Neural cell (in vitro differentiated cells): ENCODE results near the gene LRIG1. TPM values are rescaled to one million over a fixed set of nuclear protein-coding genes. Genes with fewer than 3 reads are reported as not detected.

ENCODE experiments used
- H2AFZ ChIP-seq: fragments of 200-600, 300-800 bp; sonication (generic), shearing (Covaris generic); 2 replicates; pipeline ENCODE4 v1.6.0; 2014; ENCODE audit warnings: low read depth, mild to moderate bottlenecking, antibody characterized with exemption, low read length, moderate library complexity
- H3F3A ChIP-seq: fragments of 200-600 bp; shearing (Covaris generic); 2 replicates; pipeline ENCODE4 v1.6.1; 2016; ENCODE audit warnings: mild to moderate bottlenecking, moderate library complexity, mixed read lengths, antibody characterized with exemption, low read length; ENCODE audit not compliant: insufficient read depth, poor library complexity, severe bottlenecking
- H3K27ac ChIP-seq: fragments of 200-600, 300-800 bp; sonication (generic), shearing (Covaris generic); 2 replicates; pipeline ENCODE4 v1.5.1; 2014; ENCODE audit warnings: mild to moderate bottlenecking, low read length, moderate library complexity
- H3K27me3 ChIP-seq: fragments of 300-800, 200-600 bp; sonication (generic), shearing (Covaris generic); 2 replicates; pipeline ENCODE4 v1.6.0; 2014; ENCODE audit warnings: mild to moderate bottlenecking, low read depth, low read length, moderate library complexity; ENCODE audit not compliant: insufficient read depth
- H3K36me3 ChIP-seq: fragments of 300-800, 200-600 bp; sonication (generic), shearing (Covaris generic); 2 replicates; pipeline ENCODE4 v1.5.1; 2014; ENCODE audit warnings: mild to moderate bottlenecking, antibody characterized with exemption, low read length, moderate library complexity; ENCODE audit not compliant: insufficient read depth
- H3K4me2 ChIP-seq: fragments of 300-800, 200-600 bp; sonication (generic), shearing (Covaris generic); 2 replicates; pipeline ENCODE4 v1.6.0; 2014; ENCODE audit warnings: mild to moderate bottlenecking, low read length
- H3K4me3 ChIP-seq: fragments of 300-800, 200-600 bp; sonication (generic), shearing (Covaris generic); 2 replicates; pipeline ENCODE4 v1.5.1; 2014; ENCODE audit warnings: mild to moderate bottlenecking, low read length, moderate library complexity
- H3K79me2 ChIP-seq: fragments of 200-600 bp; shearing (Covaris generic); replicated peaks from 2 replicates; pipeline ENCODE4 v1.6.0; 2014; ENCODE audit warnings: mild to moderate bottlenecking, low read length, moderate library complexity; ENCODE audit not compliant: insufficient read depth
- H3K9ac ChIP-seq: fragments of 300-800, 200-600 bp; sonication (generic), shearing (Covaris generic); 2 replicates; pipeline ENCODE4 v1.6.1; 2016; ENCODE audit warnings: mild to moderate bottlenecking, low read length, mixed read lengths
- H3K9me2 ChIP-seq: fragments of 200-600 bp; shearing (Covaris generic); 2 replicates; pipeline ENCODE4 v1.6.1; 2016; ENCODE audit warnings: mild to moderate bottlenecking, low read length, mixed read lengths; ENCODE audit not compliant: insufficient read depth
- H3K9me3 ChIP-seq: fragments of 200-600, 300-800 bp; sonication (generic), shearing (Covaris generic); 2 replicates; pipeline ENCODE4 v1.6.1; 2016; ENCODE audit warnings: mild to moderate bottlenecking, mixed run types, low read length, moderate library complexity, mixed read lengths
- H4K20me1 ChIP-seq: fragments of 200-600 bp; shearing (Covaris generic); 2 replicates; pipeline ENCODE4 v1.6.1; 2016; ENCODE audit warnings: mild to moderate bottlenecking, mixed run types; ENCODE audit not compliant: insufficient read depth
- CTCF ChIP-seq: fragments of 450-650 bp; IDR thresholded peaks from 2 replicates; pipeline ENCODE4 v1.5.1; 2014; ENCODE audit warnings: antibody characterized with exemption, mild to moderate bottlenecking, moderate library complexity; ENCODE audit not compliant: poor library complexity, severe bottlenecking
- EP300 ChIP-seq: fragments of 450-650 bp; conservative IDR thresholded peaks from 2 replicates; pipeline ENCODE4 v1.6.1; 2014; ENCODE audit warnings: antibody characterized with exemption, mild to moderate bottlenecking, moderate library complexity; ENCODE audit not compliant: poor library complexity, severe bottlenecking
- EZH2 ChIP-seq: fragments of 200-600, 300-800 bp; shearing (Covaris generic), sonication (generic); IDR thresholded peaks from 2 replicates; pipeline ENCODE4 v1.6.1; 2014; ENCODE audit warnings: antibody characterized with exemption, low read length, borderline replicate concordance, mild to moderate bottlenecking; ENCODE audit not compliant: insufficient read depth, poor library complexity, severe bottlenecking
- MXI1 ChIP-seq: fragments of 450-650 bp; conservative IDR thresholded peaks from 2 replicates; pipeline ENCODE4 v1.6.1; 2014; ENCODE audit warnings: antibody characterized with exemption, mild to moderate bottlenecking; ENCODE audit not compliant: poor library complexity, severe bottlenecking
- POLR2AphosphoS5 ChIP-seq: IDR thresholded peaks from 2 replicates; pipeline ENCODE4 v1.6.1; 2012
- RAD21 ChIP-seq: fragments of 450-650 bp; conservative IDR thresholded peaks from 2 replicates; pipeline ENCODE4 v1.6.1; 2014; ENCODE audit warnings: antibody characterized with exemption, mild to moderate bottlenecking, moderate library complexity
- REST ChIP-seq: IDR thresholded peaks from 2 replicates; pipeline ENCODE4 v1.6.1; 2012; ENCODE audit warnings: borderline replicate concordance
- SMC3 ChIP-seq: fragments of 450-650 bp; conservative IDR thresholded peaks from 2 replicates; pipeline ENCODE4 v1.6.1; 2014; ENCODE audit warnings: antibody characterized with exemption, mild to moderate bottlenecking, moderate library complexity; ENCODE audit not compliant: poor library complexity
- TAF1 ChIP-seq: IDR thresholded peaks from 2 replicates; pipeline ENCODE4 v1.6.1; 2012; ENCODE audit warnings: low read depth
- polyA plus RNA-seq: library from polyadenylated mRNA; depleted of rRNA; stranded (reverse); fragments of >200 nt; gene quantifications from 2 replicates; pipeline ENCODE4 v1.2.3, GENCODE V29; 2014

Gene LRIG1
- polyA plus RNA-seq, 1 donor from 2014 or later, result 7.1 TPM

DNA sequence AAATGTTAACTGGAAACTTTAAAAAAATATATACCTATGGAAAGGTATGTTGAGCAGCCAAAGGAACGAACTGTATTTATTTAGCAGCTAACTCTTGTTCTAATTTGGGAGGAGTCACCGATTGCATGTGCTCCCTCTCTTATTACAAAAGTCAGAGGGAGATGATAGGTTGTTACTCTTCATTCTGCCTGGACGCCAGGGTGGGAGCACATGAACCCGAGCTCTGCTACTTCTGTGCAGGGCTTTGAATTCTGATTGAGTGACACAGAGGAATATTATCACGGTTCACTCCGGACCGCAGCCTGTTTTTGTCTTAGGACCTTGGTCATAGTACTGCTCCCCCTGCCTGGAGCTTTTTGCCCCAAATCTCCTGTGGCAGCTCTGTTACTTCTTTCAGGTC, 36.9 kb upstream of the LRIG1 start:
- Histone ChIP-seq H3K9ac (no peak overlapping the region), H3F3A (no peaks in the 10 kb centered on the region), H3K9me2 (no peaks in the 10 kb centered on the region), H4K20me1 (no peaks in the 10 kb centered on the region), H3K4me3 (no peak overlapping the region), H3K79me2 (no peaks in the 10 kb centered on the region), H2AFZ (no peak overlapping the region), H3K36me3 (no peaks in the 10 kb centered on the region), H3K9me3 (no peaks in the 10 kb centered on the region), H3K27ac (no peak overlapping the region), H3K4me2 (no peak overlapping the region), H3K27me3 (no peaks in the 10 kb centered on the region)
- TF ChIP-seq POLR2AphosphoS5, result no peak
- TF ChIP-seq MXI1, result no peak
- TF ChIP-seq EZH2, result no peak
- TF ChIP-seq EP300, result no peak
- TF ChIP-seq RAD21, result no peak
- TF ChIP-seq REST, result no peak
- TF ChIP-seq CTCF, result no peak
- no peak for TF ChIP-seq SMC3
- TF ChIP-seq TAF1, result no peak

GRCh38 chr3:66536791-66537190, 36.0 kb upstream of the LRIG1 start:
- H4K20me1 ChIP-seq, result no peaks in the 10 kb centered on the region
- H3K4me3 ChIP-seq, result no peak overlapping the region
- H3K9me3 ChIP-seq, result no peaks in the 10 kb centered on the region
- TF ChIP-seq REST (no peak), RAD21 (no peak), TAF1 (no peak), EP300 (no peak), SMC3 (no peak), MXI1 (no peak), POLR2AphosphoS5 (no peak)
- H2AFZ ChIP-seq, result no peak overlapping the region
- H3K4me2 ChIP-seq, result no peak overlapping the region
- no peaks in the 10 kb centered on the region for H3K27me3 ChIP-seq
- H3F3A ChIP-seq, result no peaks in the 10 kb centered on the region
- no peaks in the 10 kb centered on the region for H3K36me3 ChIP-seq
- H3K79me2 ChIP-seq, result no peaks in the 10 kb centered on the region
- H3K9me2 ChIP-seq, result no peaks in the 10 kb centered on the region
- H3K9ac ChIP-seq, result no peak overlapping the region
- H3K27ac ChIP-seq, result no peak overlapping the region
